Right atrium auricular region (tissue), 2 donors: ENCODE data around the gene IRF2. TPM values are rescaled to one million over a fixed set of nuclear protein-coding genes. Genes with fewer than 3 reads are reported as not detected.
A peak's percentile ranks its signal among the peaks of the same experiment; 100 is the strongest.

Experiments used
- DNase-seq: peaks from one replicate; pipeline ENCODE4 v3.0.0-alpha.2; 2019; ENCODE audit warnings: low spot score
- H3K27ac ChIP-seq, 2 donors: fragments of 200-600 bp; sonication (generic); 1 replicate in 1 of 2; 2 replicates in 1 of 2; pipeline ENCODE4 v1.5.1; 2016 to 2019
- H3K27me3 ChIP-seq, 2 donors: fragments of 200-600 bp; sonication (generic); one replicate each; pipeline versions ENCODE4 v1.5.1 to v1.6.0; 2017 to 2019
- H3K36me3 ChIP-seq: fragments of 200-600 bp; sonication (generic); one replicate; pipeline ENCODE4 v1.5.1; 2016
- H3K4me1 ChIP-seq, 2 donors: fragments of 200-600 bp; sonication (generic); one replicate each; pipeline versions ENCODE4 v1.5.1 to v1.6.0; 2017 to 2019
- H3K4me3 ChIP-seq, 2 donors: fragments of 200-600 bp; sonication (generic); 1 replicate in 1 of 2; 2 replicates in 1 of 2; pipeline ENCODE4 v1.5.1; 2017 to 2019; ENCODE audit warnings: mild to moderate bottlenecking in 1 of 2, moderate library complexity in 1 of 2
- H3K9me3 ChIP-seq, 2 donors: fragments of 200-600 bp; sonication (generic); one replicate each; pipeline ENCODE4 v1.5.1; 2019
- CTCF ChIP-seq, 2 donors: fragments of 200-600 bp; sonication (generic); IDR thresholded peaks; one replicate each; pipeline ENCODE4 v1.5.1; 2019; ENCODE audit warnings: antibody characterized with exemption in 2 of 2
- total RNA-seq, 2 donors: library from RNA; depleted of rRNA; stranded (reverse); fragments of >200 nt; gene quantifications; one replicate each; pipeline ENCODE4 v1.1.0, GENCODE V29; 2016

Gene IRF2
- total RNA-seq, 2 donors from 2014 or later: 17.7 to 24.5 TPM

DNA sequence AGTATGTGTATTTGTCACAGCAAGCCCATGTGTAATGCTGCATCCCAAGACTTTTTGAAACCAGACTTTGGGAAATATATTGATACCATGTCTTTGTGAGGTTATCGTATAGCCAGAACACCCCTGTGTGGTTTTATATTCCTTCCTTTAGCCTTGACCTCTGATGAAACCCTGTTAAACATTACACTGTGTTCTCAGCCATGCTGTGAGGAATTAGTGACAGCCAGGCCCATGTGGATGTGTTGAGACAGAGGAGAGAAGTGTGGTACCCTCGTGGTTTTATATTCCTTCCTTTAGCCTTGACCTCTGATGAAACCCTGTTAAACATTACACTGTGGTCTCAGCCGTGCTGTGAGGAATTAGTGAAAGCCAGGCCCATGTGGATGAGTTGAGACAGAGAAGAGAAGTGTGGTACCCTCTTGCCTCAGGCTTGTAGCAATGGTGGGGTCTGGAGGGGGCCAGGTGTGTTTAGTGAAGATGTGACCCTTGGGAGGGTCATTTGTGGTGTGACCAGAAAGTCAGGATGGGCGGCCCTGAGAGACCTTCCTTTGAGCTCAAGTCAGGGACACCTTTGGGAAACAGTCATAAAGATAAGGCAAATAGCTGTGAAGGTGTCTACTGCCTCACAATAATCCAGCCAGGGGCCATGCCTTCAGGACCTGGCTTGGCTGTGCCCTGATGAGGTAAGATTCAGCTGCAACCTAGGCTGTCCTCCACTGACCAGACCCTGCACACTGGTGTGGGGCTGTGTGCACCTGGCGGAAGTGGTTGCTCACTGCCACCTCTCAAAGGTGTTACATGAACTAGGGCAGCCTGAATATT is 110.0 kb downstream of the IRF2 start:
- no peak for DNase-seq
- H3K4me1 ChIP-seq: peaks cover 0 to 15% of the 10 kb centered on the region in 2 donors
- H3K4me3 ChIP-seq: no peak overlapping the region
- no peaks in the 10 kb centered on the region for H3K36me3 ChIP-seq
- H3K27me3 ChIP-seq: no peaks in the 10 kb centered on the region
- no peak for TF ChIP-seq CTCF (IDR thresholded peaks at IDR 0.05)
- H3K9me3 ChIP-seq: no peaks in the 10 kb centered on the region
- no peak overlapping the region for H3K27ac ChIP-seq

DNA sequence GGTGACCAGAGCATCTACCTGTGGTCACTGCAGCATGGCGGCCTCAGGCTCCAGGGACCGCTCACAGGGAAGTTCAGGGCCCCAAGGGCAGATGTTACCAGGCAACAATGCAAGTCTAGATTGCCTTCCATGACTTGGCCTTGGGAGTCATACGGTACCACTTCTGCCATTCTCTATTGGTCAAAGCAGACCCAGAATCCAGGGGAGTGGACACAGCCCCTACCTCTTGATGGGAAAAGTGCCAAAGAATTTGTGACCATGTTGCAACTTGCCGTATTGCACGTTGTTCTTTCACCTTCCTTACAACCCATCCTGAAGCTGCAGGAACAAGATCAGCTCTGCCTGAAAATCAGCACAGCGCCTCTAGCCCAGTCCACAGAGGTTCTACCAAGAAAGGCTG is 111.1 kb downstream of the IRF2 start:
- DNase-seq: peak; percentile 47
- Histone ChIP-seq H3K4me3 (no peak overlapping the region), H3K27ac (no peak overlapping the region), H3K9me3 (no peaks in the 10 kb centered on the region), H3K27me3 (no peaks in the 10 kb centered on the region), H3K36me3 (no peaks in the 10 kb centered on the region), H3K4me1 (peaks cover 0 to 15% of the 10 kb centered on the region in 2 donors)
- TF ChIP-seq CTCF (IDR thresholded peaks at IDR 0.05): no peak

DNA sequence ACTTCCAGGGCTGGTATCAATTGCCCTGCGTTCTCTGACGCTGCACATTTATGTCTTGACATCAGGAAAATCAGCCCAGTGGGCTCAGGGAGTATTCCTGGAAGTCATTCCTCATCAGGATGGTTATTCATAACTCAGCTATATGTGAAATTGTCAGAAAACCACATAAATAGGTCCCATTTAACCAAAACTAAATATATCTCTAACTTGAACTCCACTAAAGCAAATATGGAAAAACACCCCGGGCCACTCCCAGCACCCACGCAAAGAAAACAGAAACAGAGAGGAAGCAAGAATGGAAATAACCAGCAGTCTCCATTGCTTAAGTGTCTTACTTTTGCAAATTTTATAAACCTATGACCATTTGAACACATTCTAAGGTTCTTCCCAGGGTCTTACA is 112.0 kb downstream of the IRF2 start:
- Histone ChIP-seq H3K27ac (peak overlapping the region in 1 of 2 donors; percentile 16), H3K27me3 (no peaks in the 10 kb centered on the region), H3K4me1 (peaks cover 0 to 15% of the 10 kb centered on the region in 2 donors), H3K9me3 (no peaks in the 10 kb centered on the region), H3K4me3 (no peak overlapping the region), H3K36me3 (no peaks in the 10 kb centered on the region)
- no peak for TF ChIP-seq CTCF (IDR thresholded peaks at IDR 0.05)
- DNase-seq: peak; percentile 54

GRCh38 chr4:184361443-184361842 is 112.9 kb downstream of the IRF2 start:
- H3K27ac ChIP-seq: peak overlapping the region in 1 of 2 donors; percentile 42
- no peaks in the 10 kb centered on the region for H3K36me3 ChIP-seq
- no peak for TF ChIP-seq CTCF (IDR thresholded peaks at IDR 0.05)
- no peak overlapping the region for H3K4me3 ChIP-seq
- H3K9me3 ChIP-seq: no peaks in the 10 kb centered on the region
- H3K27me3 ChIP-seq: no peaks in the 10 kb centered on the region
- peaks cover 0 to 15% of the 10 kb centered on the region in 2 donors for H3K4me1 ChIP-seq
- peak; percentile 23 for DNase-seq

DNA sequence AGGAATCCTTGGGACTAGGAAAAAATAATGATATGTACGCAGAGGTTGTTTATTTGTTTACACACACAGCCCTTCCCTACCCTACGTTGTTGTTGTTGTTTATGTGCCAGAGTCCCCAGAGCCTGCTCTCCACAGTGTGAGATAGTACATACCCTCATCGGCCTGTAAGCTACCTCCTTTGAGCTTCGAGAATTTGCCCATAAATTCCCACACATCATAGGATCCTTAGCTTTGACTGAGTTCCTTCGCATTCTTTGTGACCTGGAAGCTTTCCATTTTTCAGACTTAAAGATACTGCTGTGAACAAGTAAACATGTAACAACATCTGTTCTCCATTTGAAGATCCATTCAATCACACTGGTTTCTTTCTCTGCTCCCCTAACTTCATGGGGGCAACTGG is 114.5 kb downstream of the IRF2 start:
- no peaks in the 10 kb centered on the region for H3K9me3 ChIP-seq
- DNase-seq: peak; percentile 4
- no peak for TF ChIP-seq CTCF (IDR thresholded peaks at IDR 0.05)
- peak overlapping the region in 1 of 2 donors; percentile 11 for H3K27ac ChIP-seq
- peaks cover 0 to 26% of the 10 kb centered on the region in 2 donors for H3K4me1 ChIP-seq
- no peaks in the 10 kb centered on the region for H3K27me3 ChIP-seq
- H3K4me3 ChIP-seq: no peak overlapping the region
- H3K36me3 ChIP-seq: no peaks in the 10 kb centered on the region
